Smooth muscle cell (in vitro differentiated cells): ENCODE data around the gene MUC6. TPM values are rescaled to one million over a fixed set of nuclear protein-coding genes. Genes with fewer than 3 reads are reported as not detected.

Experiments used
- DNase-seq: peaks from one replicate; lab custom pipeline; 2025; ENCODE audit not compliant: unreplicated experiment; lab: John Stamatoyannopoulos, UW
- H2AFZ ChIP-seq: fragments of 200-600 bp; sonication (generic); 2 replicates; pipeline ENCODE4 v1.6.0; 2016; ENCODE audit warnings: antibody characterized with exemption, low read depth, mild to moderate bottlenecking
- H3F3A ChIP-seq: fragments of 200-600 bp; sonication (generic); 2 replicates; pipeline ENCODE4 v1.6.0; 2017; ENCODE audit warnings: antibody characterized with exemption, low read depth
- H3K27ac ChIP-seq: fragments of 200-600 bp; sonication (generic); 2 replicates; pipeline ENCODE4 v1.5.1; 2016; ENCODE audit warnings: low read depth, mild to moderate bottlenecking
- H3K27me3 ChIP-seq: fragments of 200-600 bp; sonication (generic); 2 replicates; pipeline ENCODE4 v1.6.1; 2016; ENCODE audit warnings: low read depth, mild to moderate bottlenecking
- H3K36me3 ChIP-seq: fragments of 200-600 bp; sonication (generic); 2 replicates; pipeline ENCODE4 v1.5.1; 2016; ENCODE audit warnings: low read depth
- H3K4me1 ChIP-seq: fragments of 200-600 bp; sonication (generic); 2 replicates; pipeline ENCODE4 v1.5.1; 2016; ENCODE audit warnings: low read depth
- H3K4me2 ChIP-seq: fragments of 200-600 bp; sonication (generic); 2 replicates; pipeline ENCODE4 v1.6.0; 2016; ENCODE audit warnings: mild to moderate bottlenecking
- H3K4me3 ChIP-seq: fragments of 200-600 bp; sonication (generic); 2 replicates; pipeline ENCODE4 v1.5.1; 2016; ENCODE audit warnings: mild to moderate bottlenecking
- H3K79me2 ChIP-seq: fragments of 200-600 bp; sonication (generic); 2 replicates; pipeline ENCODE4 v1.6.0; 2016; ENCODE audit warnings: low read depth, mild to moderate bottlenecking
- H3K9ac ChIP-seq: fragments of 200-600 bp; sonication (generic); 2 replicates; pipeline ENCODE4 v1.6.0; 2016; ENCODE audit warnings: low read depth
- H3K9me3 ChIP-seq: fragments of 200-600 bp; sonication (generic); replicated peaks from 2 replicates; pipeline ENCODE4 v1.5.1; 2016; ENCODE audit warnings: low read depth
- H4K20me1 ChIP-seq: fragments of 200-600 bp; sonication (generic); 2 replicates; pipeline ENCODE4 v1.6.0; 2016; ENCODE audit warnings: low read depth
- WGBS: methylation state at CpG from one replicate; pipeline ENCODE4 v1.1.7; 2016; ENCODE audit warnings: low lambda C conversion rate; 5-methylcytosine and 5-hydroxymethylcytosine counted together
- polyA plus RNA-seq: library from polyadenylated mRNA; unstranded; fragments of >200 nt; fragmentation: Nextera tagmentation; extraction: Ambion mirVana; gene quantifications from 2 replicates; pipeline ENCODE4 v1.2.1, GENCODE V29; 2016
- total RNA-seq: library from RNA; depleted of rRNA; stranded (reverse); fragments of >200 nt; gene quantifications from 2 replicates; pipeline ENCODE4 v1.2.3, GENCODE V29; 2014
- TF ChIP-seq, protein P1 (sequence below): fragments of 200-600 bp; sonication (generic); IDR thresholded peaks from 2 replicates; pipeline ENCODE4 v1.5.1; 2017; ENCODE audit warnings: borderline replicate concordance, mild to moderate bottlenecking, antibody characterized with exemption; ENCODE audit not compliant: insufficient read depth, poor library complexity, severe bottlenecking

Gene MUC6
- total and polyA plus RNA-seq, 2 experiments from 2014 or later, result not detected

DNA sequence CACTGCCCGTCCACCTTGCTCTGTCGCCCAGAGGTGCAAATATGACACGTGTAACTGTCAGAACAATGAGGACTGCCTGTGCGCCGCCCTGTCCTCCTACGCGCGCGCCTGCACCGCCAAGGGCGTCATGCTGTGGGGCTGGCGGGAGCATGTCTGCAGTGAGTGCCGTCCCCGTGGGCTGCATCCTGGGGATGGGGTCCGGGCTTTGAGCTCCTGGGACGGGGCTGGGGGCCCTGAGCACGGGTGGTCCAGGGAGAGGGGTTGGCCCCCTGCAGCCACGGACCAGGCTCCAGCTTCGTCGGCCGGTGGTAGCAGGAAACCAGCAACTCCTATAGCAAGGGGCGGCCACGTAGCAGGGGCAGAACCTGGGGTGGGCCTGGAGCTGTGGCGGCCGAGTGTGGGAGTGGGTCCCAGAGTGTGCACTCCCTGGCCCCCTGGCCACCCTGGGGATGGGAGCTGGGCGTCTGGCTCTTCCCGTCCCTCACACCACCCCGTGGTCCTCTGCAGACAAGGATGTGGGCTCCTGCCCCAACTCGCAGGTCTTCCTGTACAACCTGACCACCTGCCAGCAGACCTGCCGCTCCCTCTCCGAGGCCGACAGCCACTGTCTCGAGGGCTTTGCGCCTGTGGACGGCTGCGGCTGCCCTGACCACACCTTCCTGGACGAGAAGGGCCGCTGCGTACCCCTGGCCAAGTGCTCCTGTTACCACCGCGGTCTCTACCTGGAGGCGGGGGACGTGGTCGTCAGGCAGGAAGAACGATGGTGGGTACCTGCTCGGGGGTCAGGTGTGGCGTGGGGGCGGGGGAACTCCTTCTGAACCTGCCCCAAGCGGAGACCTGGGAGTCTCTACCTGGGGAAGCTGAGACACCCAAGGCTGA is 48.3 kb upstream of the MUC6 start:
- no peaks in the 10 kb centered on the region for H4K20me1 ChIP-seq
- no peak overlapping the region for H3K27ac ChIP-seq
- no peak overlapping the region for H2AFZ ChIP-seq
- no peak overlapping the region for H3K4me2 ChIP-seq
- H3K36me3 ChIP-seq, result no peaks in the 10 kb centered on the region
- H3K27me3 ChIP-seq, result no peaks in the 10 kb centered on the region
- H3K9me3 ChIP-seq, result no peaks in the 10 kb centered on the region
- no peaks in the 10 kb centered on the region for H3F3A ChIP-seq
- H3K9ac ChIP-seq, result no peak overlapping the region
- DNase-seq, result no peak
- TF ChIP-seq, protein P1, sequence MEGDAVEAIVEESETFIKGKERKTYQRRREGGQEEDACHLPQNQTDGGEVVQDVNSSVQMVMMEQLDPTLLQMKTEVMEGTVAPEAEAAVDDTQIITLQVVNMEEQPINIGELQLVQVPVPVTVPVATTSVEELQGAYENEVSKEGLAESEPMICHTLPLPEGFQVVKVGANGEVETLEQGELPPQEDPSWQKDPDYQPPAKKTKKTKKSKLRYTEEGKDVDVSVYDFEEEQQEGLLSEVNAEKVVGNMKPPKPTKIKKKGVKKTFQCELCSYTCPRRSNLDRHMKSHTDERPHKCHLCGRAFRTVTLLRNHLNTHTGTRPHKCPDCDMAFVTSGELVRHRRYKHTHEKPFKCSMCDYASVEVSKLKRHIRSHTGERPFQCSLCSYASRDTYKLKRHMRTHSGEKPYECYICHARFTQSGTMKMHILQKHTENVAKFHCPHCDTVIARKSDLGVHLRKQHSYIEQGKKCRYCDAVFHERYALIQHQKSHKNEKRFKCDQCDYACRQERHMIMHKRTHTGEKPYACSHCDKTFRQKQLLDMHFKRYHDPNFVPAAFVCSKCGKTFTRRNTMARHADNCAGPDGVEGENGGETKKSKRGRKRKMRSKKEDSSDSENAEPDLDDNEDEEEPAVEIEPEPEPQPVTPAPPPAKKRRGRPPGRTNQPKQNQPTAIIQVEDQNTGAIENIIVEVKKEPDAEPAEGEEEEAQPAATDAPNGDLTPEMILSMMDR, result no peak
- H3K4me1 ChIP-seq, result no peaks in the 10 kb centered on the region
- no peaks in the 10 kb centered on the region for H3K79me2 ChIP-seq
- WGBS, result 85% methylated on average over 48 of the region's 49 CpGs
- no peak overlapping the region for H3K4me3 ChIP-seq

DNA sequence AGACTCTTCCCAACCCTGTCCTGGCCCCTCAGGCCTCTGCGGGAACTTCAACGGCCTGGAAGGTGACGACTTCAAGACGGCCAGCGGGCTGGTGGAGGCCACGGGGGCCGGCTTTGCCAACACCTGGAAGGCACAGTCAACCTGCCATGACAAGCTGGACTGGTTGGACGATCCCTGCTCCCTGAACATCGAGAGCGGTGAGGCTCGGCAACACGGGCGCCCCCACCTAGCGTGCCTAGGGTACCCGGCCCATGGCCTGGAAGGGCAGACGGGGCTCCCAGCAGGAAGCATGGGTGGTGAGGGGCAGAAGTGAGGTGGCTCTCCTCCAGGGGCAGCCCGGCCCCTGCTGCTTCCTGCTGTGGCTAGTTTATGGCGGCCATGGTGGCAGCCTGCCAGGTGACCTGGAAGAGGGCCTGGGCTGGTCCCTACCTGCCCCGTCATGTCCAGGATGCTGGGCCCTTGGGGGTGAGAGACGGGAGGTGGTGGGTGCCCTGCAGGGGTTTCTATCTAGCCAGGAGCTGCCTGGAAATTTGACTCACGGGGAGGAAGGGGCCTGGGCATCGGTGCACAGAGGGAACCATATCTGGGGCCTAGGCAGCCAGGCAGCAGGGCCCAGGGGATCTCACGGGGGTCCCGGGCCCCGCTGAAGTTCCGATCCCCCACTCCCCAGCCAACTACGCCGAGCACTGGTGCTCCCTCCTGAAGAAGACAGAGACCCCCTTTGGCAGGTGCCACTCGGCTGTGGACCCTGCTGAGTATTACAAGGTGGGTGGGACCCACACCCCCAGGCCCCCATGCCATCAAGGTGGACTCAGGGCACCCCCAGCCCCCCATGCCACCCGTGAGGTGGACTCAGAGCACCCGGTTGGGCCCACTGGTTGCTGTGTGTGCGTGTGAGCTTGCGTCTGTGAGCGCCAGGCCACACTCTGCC is 47.4 kb upstream of the MUC6 start:
- 86% methylated on average over 25 of the region's 34 CpGs for WGBS
- no peak overlapping the region for H3K27ac ChIP-seq
- TF ChIP-seq, protein P1, result no peak

DNA sequence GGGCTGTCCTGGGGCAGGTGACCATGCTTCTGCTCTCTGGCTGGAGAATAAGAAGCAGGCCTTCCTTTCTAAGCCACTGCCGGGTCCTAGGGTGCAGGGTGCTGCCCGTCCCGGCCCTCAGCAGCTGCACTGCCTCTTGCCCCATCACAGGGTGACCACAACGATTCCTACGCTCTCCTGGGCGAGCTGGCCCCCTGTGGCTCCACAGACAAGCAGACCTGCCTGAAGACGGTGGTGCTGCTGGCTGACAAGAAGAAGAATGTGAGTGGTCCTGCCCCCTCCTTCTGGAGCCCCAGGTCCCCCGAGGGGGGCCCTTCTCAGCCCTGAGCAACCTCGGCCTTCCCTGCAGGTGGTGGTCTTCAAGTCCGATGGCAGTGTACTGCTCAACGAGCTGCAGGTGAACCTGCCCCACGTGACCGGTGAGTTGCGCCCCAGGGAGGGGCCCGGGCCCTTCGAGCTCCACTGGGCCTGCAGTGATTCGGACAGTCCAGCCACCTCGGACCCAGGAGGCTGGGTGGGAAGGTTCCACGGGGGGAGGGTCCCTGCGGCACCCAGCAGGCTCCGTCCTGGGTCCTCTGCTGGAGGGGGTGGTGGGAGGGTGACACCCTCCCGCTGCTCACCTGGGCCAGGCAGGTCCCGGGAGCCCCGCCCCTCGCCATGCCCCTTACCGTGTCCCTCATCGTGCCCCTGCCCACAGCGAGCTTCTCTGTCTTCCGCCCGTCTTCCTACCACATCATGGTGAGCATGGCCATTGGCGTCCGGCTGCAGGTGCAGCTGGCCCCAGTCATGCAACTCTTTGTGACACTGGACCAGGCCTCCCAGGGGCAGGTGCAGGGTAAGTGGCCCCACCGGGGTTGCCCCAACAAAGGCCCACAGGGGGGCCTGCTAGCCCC is 46.5 kb upstream of the MUC6 start:
- no peak for DNase-seq
- Histone ChIP-seq H3K9me3 (no peaks in the 10 kb centered on the region), H3K36me3 (no peaks in the 10 kb centered on the region), H3K4me1 (no peaks in the 10 kb centered on the region), H3K79me2 (no peaks in the 10 kb centered on the region), H4K20me1 (no peaks in the 10 kb centered on the region), H3K4me2 (no peak overlapping the region), H3K9ac (no peak overlapping the region), H3K27ac (no peak overlapping the region), H3K27me3 (no peaks in the 10 kb centered on the region), H3F3A (no peaks in the 10 kb centered on the region), H2AFZ (no peak overlapping the region), H3K4me3 (no peak overlapping the region)
- TF ChIP-seq, protein P1, result no peak
- 82% methylated on average over 24 of the region's 33 CpGs for WGBS

More for the DNA sequence above, 47.4 kb upstream of the MUC6 start:
- no peak for DNase-seq
- Histone ChIP-seq H3K9ac (no peak overlapping the region), H3K79me2 (no peaks in the 10 kb centered on the region), H3K36me3 (no peaks in the 10 kb centered on the region), H3K4me1 (no peaks in the 10 kb centered on the region), H3F3A (no peaks in the 10 kb centered on the region), H3K27me3 (no peaks in the 10 kb centered on the region), H2AFZ (no peak overlapping the region), H3K9me3 (no peaks in the 10 kb centered on the region), H3K4me3 (no peak overlapping the region), H4K20me1 (no peaks in the 10 kb centered on the region), H3K4me2 (no peak overlapping the region)
